NCI-H1436 treated with DMSO at 0.1 percent for 48 hours (cell line): Measurements from ENCODE around the gene TRAPPC14.

Experiments used
- DNase-seq: peaks from one replicate; lab custom pipeline; 2025; lab: John Stamatoyannopoulos, UW

The TRAPPC14 gene

GRCh38 chr7:100173806-100174495, 15.4 kb upstream of the TRAPPC14 start:
- DNase-seq = no peak

- DNase-seq = no peak
Measured at GRCh38 chr7:100171840-100172239, 13.3 kb upstream of the TRAPPC14 start.

- no peak for DNase-seq
Measured at GRCh38 chr7:100171087-100171681, 12.7 kb upstream of the TRAPPC14 start.

GRCh38 chr7:100170101-100170897, 11.8 kb upstream of the TRAPPC14 start:
- DNase-seq = no peak

GRCh38 chr7:100169147-100169850, 10.8 kb upstream of the TRAPPC14 start:
- DNase-seq = no peak

- DNase-seq = no peak
Measured at GRCh38 chr7:100167912-100168323, 9.4 kb upstream of the TRAPPC14 start.

GRCh38 chr7:100166970-100167911, 8.7 kb upstream of the TRAPPC14 start:
- DNase-seq = no peak

- DNase-seq = no peak
Measured at GRCh38 chr7:100166317-100166940, 7.9 kb upstream of the TRAPPC14 start.

- no peak for DNase-seq
Measured at GRCh38 chr7:100163871-100164270, 5.3 kb upstream of the TRAPPC14 start.

GRCh38 chr7:100163006-100163531, 4.5 kb upstream of the TRAPPC14 start:
- no peak for DNase-seq

- DNase-seq = no peak
Measured at GRCh38 chr7:100160067-100160466, 1.5 kb upstream of the TRAPPC14 start.

- no peak for DNase-seq
Measured at GRCh38 chr7:100159099-100159623, 638 bp upstream of the TRAPPC14 start.

- DNase-seq = no peak
Measured at GRCh38 chr7:100157334-100158228, 942 bp downstream of the TRAPPC14 start.

- DNase-seq = no peak
Measured at GRCh38 chr7:100157069-100157333, 1.5 kb downstream of the TRAPPC14 start.

- no peak for DNase-seq
Measured at GRCh38 chr7:100156331-100157068, 2.0 kb downstream of the TRAPPC14 start.

GRCh38 chr7:100155553-100156317, 2.8 kb downstream of the TRAPPC14 start:
- no peak for DNase-seq

- no peak for DNase-seq
Measured at GRCh38 chr7:100154651-100155491, 3.7 kb downstream of the TRAPPC14 start.
